GM21529 (cell line): ENCODE results near the gene MACROD2.

Experiments used
- ATAC-seq: cut with Tn5 transposase; IDR thresholded peaks from one replicate; pipeline ENCODE4 v1.9.1; 2021; ENCODE audit not compliant: unreplicated experiment

MACROD2 gene

GRCh38 chr20:15289337-15289736 lies 1294.0 kb downstream of the MACROD2 start:
- no peak for ATAC-seq

DNA sequence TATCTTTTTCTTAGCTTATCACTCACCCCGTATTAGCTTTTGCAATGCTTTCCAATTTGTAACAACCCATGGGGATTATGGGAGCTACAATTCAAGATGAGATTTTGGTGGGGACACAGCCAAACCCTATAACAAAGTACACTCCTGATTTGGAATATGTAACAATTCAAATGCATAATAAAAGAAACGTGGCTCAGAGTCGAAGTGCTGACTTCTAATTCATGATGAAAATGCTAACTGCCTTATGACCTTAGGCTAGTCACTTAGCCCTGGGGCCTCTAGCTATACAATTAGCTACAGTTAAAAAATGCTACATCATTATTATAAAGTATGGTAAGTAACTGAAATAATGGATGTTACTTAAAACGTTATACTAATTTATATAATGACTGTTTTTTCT lies 1297.1 kb downstream of the MACROD2 start:
- no peak for ATAC-seq

GRCh38 chr20:15296422-15296821 lies 1301.1 kb downstream of the MACROD2 start:
- ATAC-seq, result no peak

DNA sequence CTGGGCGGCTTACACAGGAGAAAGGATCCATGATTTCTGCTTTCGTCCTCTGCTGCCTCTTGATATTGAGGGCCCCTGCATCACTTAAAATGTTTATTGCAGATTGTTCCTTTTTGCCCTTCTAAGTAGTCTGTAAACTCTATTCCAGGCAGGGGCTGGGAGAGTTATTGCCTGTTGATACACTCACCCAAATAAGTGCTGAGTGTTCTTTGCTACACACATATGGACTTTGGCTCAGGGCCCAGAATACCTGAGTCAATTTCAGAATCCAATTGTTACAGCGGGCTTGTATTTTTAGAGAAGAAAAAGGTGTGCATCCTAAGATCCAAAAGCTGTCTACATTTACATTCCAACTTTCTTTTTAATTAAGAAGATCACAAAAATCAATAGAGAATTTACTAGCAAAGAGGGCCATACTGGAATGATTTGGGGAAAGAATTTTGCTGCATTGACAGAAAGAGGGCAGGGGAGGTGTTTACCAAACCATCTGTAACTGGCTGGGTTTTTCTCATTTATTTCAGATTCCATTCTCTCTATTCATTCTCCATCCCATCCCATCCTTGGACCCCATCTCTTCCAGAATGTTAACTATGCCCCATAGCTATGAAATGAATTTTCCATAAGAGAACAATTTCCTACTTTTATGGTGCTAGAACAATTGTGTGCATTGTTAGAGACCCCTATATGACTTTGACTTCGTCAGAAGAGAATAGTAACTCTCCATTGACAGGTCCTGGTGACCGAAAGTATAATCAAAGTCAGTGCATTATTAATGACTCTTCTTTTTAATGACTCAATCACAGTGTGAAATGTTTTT lies 1302.0 kb downstream of the MACROD2 start:
- ATAC-seq, result no peak

GRCh38 chr20:15302075-15302474 lies 1306.8 kb downstream of the MACROD2 start:
- ATAC-seq, result no peak

- no peak for ATAC-seq
Observed at GRCh38 chr20:15310361-15310760, 1315.0 kb downstream of the MACROD2 start.

DNA sequence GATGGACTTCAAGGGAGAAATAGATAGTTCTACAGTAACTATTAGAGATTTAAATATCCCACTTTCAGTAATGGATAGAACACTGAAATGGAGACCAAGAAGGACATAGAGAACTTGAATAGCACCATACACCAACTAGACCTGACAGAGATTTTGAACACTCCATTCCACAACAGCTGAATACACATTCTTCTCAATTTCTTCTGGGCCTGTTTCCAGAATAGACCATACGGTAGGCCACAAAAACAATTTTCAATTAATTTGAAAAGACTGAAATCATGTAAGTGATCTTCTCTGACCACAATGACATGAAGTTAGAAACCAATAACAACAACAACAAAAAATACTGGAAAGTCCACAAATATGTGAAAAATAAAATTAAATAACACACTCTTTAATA lies 1321.2 kb downstream of the MACROD2 start:
- ATAC-seq, result no peak

GRCh38 chr20:15317546-15318232 lies 1322.4 kb downstream of the MACROD2 start:
- ATAC-seq, result peak; percentile 87

DNA sequence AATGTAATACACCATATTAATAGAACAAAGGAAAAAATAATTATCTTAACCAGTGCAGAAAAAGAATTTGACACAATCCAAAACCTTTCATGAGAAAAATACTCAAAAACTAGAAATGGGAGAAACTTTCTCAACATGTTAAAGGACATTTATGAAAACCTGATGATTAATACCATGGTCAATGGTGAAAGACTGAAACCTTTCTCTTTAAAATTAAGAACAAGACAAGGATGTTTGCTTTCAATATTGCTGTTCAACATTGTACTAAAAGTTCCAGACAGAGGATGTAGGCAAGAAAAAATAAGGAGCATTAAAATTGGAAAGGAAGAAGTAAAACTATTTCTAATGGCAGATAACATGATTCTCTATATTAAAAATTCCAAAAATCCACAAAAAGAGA lies 1323.4 kb downstream of the MACROD2 start:
- peak; percentile 36 for ATAC-seq

DNA sequence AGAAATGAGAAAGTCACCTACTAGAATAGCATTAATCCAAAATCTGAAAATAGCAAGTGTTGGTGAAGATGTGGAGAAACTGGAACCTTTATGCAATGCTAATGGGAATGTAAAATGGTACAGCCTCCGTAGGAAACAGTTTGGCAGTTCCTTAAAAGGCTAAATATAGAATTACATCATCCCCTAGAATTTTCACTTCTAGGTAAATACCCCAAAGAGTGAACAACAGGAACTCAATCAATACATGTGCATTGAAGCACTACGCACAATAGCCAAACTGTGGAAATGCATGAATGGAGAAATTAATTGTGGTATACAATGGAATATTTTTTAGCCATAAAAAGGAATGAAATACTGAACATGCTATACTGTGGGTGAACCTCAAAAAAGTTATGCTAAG lies 1324.1 kb downstream of the MACROD2 start:
- ATAC-seq, result no peak

DNA sequence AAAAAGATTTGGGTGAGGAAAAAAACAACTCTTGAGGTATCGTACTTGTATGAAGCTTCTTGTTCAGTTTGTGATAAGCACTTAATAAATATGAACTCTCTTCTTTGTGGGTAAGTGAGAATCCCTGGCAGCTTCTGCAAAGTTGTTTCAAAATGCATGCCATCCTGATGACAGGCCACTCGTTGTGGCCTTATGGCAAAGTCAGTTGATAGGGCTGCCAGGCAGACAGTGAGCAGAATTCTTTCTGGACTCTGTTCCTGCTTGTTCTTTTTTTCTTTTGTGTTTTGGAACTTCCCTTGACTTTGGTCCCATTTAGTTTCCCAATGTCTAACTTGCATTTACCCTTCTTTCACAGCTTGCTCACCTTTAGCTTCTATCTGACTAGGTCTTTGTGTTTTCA lies 1325.6 kb downstream of the MACROD2 start:
- ATAC-seq, result no peak

DNA sequence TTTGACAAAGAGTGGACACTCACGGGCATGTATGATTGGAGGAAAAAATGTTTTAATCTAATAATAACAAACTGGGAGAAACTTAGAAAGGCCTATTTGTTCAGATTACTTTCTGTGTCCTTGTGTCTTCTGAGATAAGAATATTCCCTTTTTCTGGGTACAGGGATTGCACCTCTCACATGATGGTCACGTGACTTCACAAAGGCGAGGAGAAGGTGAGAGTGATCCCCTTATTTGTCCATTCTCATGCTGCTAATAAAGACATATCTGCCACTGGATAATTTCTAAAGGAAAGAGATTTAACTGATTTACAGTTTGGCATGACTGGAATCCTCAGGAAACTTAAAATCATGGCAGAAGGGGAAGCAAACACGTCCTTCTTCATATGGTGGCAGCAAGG lies 1331.8 kb downstream of the MACROD2 start:
- no peak for ATAC-seq

GRCh38 chr20:15328084-15328483 lies 1332.8 kb downstream of the MACROD2 start:
- ATAC-seq, result no peak

DNA sequence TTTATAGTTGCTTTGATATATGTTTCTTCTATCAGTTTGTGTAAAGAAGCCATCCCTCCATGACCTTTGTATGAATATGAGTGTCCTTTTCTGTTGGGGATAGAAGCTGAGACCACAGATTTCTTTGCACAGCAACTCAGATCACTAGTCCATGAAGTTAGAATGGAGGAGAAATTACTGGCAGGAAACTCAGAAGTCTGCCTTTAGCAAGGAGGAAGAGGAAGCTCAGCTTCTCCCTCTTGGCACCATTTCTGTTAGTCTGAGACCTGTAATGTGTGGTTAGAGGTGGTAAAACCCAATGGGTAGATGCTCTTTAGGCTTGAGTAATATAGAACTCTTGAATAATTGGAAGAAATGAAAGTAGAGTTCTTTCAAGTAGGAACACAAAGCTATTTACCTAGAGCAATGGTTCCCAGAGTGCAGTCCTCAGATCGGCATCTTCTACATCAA lies 1337.4 kb downstream of the MACROD2 start:
- peak; percentile 71 for ATAC-seq

GRCh38 chr20:15333170-15333569 lies 1337.9 kb downstream of the MACROD2 start:
- ATAC-seq, result peak; percentile 50

DNA sequence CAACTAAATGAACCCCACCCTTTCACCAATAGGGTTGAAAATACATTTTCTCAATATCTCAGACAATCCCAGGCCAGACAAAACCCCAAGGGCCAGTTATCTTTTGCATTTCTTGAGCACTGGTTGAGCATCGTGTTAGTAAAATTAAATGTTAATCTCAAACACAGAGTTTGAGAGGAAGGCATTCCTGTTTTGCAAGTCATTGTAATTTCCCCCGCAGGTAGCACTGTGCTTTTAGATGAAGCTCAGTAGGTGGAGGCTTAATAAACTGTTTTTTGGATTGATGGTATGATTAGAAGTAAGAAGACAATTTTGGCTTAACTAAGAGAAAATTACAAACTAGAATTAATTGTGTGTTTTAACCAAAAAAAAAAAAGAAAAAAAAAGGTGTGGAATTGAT lies 1340.7 kb downstream of the MACROD2 start:
- ATAC-seq, result no peak

- no peak for ATAC-seq
Observed at GRCh38 chr20:15336536-15336935, 1341.2 kb downstream of the MACROD2 start.

DNA sequence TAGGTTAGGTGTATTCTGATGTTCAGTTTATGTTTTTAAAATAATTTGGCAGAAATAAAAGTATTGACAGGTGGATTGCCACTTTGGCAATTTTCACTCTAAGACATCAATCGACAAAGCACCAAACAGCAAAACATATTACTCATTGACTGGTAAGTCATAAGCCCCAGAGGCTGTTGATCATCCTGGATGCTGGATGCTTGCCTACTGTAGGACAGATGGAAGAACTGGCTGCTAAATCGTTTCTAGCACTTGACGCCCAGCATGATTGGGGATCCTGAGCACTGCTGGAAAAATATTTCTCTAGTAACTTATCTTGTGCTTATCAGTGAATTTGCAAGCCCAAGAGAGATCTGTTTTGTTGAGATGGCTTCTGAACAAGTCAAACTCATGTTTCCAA lies 1343.9 kb downstream of the MACROD2 start:
- ATAC-seq, result no peak

DNA sequence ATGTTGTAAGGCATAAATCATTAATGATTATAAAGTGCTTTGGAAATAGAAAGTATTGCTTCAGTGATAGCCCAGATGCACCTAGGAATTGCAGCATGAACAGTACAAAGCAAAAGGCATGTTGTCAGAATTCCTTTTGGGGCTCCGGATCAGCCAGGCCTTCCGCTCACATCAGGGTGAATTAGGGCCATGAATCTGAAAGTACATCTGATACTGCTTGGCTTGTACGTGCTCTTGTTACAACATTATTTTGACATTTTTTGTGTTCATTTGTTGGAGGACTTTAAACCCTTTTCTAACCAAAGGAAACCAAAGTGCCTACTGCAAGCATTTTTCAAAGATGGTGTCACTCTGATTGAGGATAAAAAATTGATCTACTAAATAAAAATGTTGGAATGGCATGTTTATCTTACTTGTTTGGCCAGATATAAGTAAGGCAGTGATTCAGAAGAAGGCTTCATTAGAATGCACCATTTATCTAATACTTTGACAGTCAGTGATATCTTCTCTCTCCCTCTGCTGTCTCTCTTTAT lies 1347.7 kb downstream of the MACROD2 start:
- no peak for ATAC-seq

GRCh38 chr20:15345287-15345686 lies 1350.0 kb downstream of the MACROD2 start:
- ATAC-seq, result no peak

- ATAC-seq, result no peak
Observed at GRCh38 chr20:15346657-15347280, 1351.5 kb downstream of the MACROD2 start.

DNA sequence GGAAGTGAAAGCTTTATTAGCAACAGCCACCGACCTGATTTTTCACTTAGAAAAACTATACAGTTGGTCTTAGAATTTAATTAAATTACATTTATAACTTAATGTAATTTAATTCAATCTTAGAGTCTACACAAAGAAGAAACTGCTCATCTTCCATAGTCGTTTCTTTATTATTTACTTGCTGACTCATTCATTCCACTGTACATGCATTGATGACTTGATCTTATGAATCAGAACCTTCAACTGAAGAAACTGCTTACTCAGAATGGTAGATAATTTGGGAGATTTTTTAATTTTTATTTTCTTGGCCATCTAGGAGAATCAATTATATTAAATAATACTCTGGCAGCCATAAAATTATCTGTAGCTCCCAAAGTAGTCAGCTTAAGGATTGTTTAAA lies 1363.7 kb downstream of the MACROD2 start:
- no peak for ATAC-seq
